ENCODE data around the gene CACNA2D3.

The CACNA2D3 gene

DNA sequence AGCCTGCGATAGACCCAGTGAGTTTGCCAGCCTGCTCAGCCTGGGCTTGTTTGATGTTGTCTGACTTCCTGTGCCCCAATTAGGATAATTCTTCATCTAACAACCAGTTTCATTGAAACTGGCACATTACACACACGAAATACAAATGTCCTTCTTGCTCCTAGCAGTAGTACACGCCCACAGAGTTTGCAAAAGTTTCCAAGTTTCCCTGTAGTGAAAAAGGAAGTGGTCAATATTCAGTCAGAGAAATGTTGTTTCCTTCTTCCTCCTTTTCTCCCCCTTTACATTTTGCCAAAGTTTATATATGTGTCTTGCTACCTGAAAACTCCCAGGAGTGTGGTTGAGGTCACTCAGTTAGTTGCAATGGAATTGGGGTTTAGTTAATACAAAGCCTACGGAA lies 863.9 kb downstream of the CACNA2D3 start:
- no peak for DNase-seq (ENCODE audit: low read depth, low spot score)
- no peak overlapping the region for H3K4me3 ChIP-seq (ENCODE audit: low read depth, low read length)
- TF ChIP-seq, protein P1, sequence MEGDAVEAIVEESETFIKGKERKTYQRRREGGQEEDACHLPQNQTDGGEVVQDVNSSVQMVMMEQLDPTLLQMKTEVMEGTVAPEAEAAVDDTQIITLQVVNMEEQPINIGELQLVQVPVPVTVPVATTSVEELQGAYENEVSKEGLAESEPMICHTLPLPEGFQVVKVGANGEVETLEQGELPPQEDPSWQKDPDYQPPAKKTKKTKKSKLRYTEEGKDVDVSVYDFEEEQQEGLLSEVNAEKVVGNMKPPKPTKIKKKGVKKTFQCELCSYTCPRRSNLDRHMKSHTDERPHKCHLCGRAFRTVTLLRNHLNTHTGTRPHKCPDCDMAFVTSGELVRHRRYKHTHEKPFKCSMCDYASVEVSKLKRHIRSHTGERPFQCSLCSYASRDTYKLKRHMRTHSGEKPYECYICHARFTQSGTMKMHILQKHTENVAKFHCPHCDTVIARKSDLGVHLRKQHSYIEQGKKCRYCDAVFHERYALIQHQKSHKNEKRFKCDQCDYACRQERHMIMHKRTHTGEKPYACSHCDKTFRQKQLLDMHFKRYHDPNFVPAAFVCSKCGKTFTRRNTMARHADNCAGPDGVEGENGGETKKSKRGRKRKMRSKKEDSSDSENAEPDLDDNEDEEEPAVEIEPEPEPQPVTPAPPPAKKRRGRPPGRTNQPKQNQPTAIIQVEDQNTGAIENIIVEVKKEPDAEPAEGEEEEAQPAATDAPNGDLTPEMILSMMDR (IDR thresholded peaks at IDR 0.05; ENCODE audit: low read depth, low read length) = no peak
- in situ Hi-C loops (cut with HindIII; ENCODE audit: low sequenced_read_pairs) = no loop called here

DNA sequence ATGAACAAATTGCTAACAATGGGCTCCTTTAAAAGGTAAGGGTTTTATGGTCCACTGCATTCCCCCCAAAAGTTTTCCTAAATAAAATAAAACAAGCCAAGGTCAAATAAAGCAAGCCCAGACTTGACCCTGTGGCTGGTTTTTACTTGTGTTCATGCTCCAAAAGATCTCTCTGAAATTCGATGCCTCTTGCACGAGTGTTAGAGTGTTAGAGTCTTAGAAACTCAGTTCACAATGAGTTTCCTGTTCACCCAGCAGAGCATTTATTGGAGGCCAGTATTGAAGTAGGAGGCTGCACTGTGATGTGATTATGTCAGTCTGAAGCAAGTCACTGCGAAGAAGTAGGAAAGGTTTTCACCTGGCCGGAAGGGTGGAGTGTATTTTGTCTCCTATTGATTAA lies 865.4 kb downstream of the CACNA2D3 start:
- no peak overlapping the region for H3K4me3 ChIP-seq (ENCODE audit: low read depth, low read length)
- no peak for DNase-seq (ENCODE audit: low read depth, low spot score)
- TF ChIP-seq, protein P1 (IDR thresholded peaks at IDR 0.05; ENCODE audit: low read depth, low read length) = no peak
- in situ Hi-C loops (cut with HindIII; ENCODE audit: low sequenced_read_pairs) = no loop called here

DNA sequence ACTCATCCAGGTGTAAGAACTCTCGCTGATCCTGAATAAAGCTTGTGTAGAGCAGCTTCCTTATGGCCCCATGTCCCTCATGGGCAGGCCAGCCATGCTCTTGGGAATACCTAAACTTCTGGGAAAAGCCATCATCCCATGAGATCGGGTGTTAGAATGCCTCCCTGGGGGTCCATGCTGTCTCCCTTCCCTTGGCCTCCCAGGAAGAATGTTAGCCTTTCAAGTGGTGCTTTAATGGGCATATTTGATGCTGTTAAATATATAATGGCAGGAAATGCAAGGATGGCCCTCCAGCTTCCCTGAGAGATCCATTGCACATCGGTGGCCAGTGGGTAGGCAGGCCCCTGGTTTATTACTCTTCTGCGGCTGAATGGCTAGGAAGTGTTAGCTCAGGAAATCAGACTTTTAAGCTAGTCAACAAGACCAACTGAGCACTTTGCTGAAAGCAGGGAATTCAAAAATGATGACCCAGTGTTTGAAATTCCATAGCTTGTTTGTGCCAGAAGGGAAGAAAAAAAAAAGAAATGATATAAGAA lies 866.0 kb downstream of the CACNA2D3 start:
- in situ Hi-C loops (cut with HindIII; ENCODE audit: low sequenced_read_pairs) = no loop called here
- no peak for DNase-seq (ENCODE audit: low read depth, low spot score)
- H3K4me3 ChIP-seq (ENCODE audit: low read depth, low read length) = no peak overlapping the region
- TF ChIP-seq, protein P1 (IDR thresholded peaks at IDR 0.05; ENCODE audit: low read depth, low read length) = no peak

DNA sequence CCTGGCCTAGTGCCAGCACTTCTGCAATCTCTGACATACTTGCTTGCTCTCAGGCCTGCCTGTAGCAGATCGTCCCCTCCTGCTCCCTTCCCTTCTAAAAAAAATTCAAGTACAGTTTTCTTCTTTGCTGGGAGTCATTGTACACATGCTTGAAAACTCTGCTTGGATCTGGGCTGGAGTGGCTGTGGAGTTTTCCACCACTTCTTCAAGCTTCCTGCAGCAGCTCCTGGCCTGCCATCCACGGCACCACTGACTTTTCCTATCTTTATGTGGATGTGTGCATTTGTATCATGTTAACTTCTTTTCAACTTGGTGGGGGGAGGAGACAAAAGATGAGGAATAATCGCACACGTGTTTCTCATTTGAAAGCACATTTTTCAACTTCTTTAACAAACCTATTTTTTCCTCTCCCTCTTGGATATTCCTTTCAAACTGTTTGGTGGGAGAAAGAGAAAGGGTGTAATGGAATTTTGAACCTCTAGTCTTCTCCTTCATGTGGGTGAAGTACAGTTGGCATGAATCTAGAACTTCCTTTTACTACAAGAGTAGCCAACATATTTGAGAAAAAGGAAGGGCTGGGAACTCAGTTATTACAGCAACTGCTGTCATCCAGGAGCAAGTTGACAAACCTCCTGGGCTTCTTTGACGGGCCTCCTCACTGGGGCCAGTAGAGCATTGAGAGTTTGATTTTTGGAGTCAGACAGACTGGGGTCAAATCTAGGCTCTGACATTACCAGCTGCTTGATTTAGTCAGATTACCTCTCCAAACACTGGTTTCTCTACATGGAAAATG lies 866.7 kb downstream of the CACNA2D3 start:
- TF ChIP-seq, protein P1 (IDR thresholded peaks at IDR 0.05; ENCODE audit: low read depth, low read length) = no peak
- H3K4me3 ChIP-seq (ENCODE audit: low read depth, low read length) = no peak overlapping the region
- DNase-seq (ENCODE audit: low read depth, low spot score) = peak; percentile 85
- in situ Hi-C loops (cut with HindIII; ENCODE audit: low sequenced_read_pairs) = no loop called here

DNA sequence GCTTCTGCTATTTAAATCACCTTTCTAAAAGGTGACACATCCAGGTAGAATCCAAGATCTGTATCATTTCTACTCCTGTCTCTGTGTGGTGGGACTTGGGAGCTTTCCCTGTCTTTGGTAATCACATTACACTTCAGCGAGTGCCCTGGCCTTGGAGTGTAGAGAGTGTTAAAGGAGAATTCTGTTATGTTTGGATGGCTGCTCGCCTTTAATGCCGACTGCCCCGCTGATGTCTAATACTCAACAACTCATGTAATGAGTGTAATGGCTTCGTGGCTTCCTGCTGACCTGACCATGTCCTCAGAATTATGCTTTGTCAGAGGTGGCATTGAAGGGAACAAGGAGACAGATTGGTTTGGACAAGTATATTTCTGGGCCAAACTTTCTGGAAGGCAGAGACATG lies 871.8 kb downstream of the CACNA2D3 start:
- DNase-seq (ENCODE audit: low read depth, low spot score) = no peak
- in situ Hi-C loops (cut with HindIII; ENCODE audit: low sequenced_read_pairs) = no loop called here
- no peak overlapping the region for H3K4me3 ChIP-seq (ENCODE audit: low read depth, low read length)
- TF ChIP-seq, protein P1 (IDR thresholded peaks at IDR 0.05; ENCODE audit: low read depth, low read length) = no peak

DNA sequence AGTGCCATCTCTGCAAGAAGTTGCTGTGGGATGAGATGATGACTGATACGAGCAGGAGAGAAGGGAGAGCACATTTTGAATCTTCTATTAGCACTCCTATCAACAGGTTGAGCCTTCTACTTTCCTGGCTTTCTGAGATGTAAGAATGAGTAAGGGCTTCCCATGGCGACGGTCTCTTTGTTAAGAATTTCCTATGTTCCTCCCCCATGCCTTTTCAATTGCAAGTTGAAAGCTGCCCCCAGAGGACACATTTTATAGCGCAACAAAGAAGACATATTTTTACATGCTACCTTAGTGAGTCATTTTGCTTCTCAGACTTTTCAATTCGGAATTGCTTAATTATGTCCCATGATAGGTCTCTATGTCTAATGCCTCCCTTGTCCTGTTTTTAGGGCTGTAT lies 876.8 kb downstream of the CACNA2D3 start:
- in situ Hi-C loops (cut with HindIII; ENCODE audit: low sequenced_read_pairs) = no loop called here
- H3K4me3 ChIP-seq (ENCODE audit: low read depth, low read length) = no peak overlapping the region
- DNase-seq (ENCODE audit: low read depth, low spot score) = peak; percentile 95
- TF ChIP-seq, protein P1 (IDR thresholded peaks at IDR 0.05; ENCODE audit: low read depth, low read length) = peak; percentile 63
